GM12875 (cell line): Measurements from ENCODE around the gene ECSCR.

Experiments
- H3K4me3 ChIP-seq: one replicate; pipeline ENCODE4 v1.5.1; 2011; ENCODE audit warnings: low read depth, low read length, control low read depth
- TF ChIP-seq, protein P1 (sequence below): IDR thresholded peaks from 2 replicates; pipeline ENCODE4 v1.5.1; 2011; ENCODE audit warnings: low read depth, mild to moderate bottlenecking, control low read depth, inconsistent platforms, low read length, moderate library complexity, borderline replicate concordance; ENCODE audit not compliant: insufficient read depth

ECSCR gene

DNA sequence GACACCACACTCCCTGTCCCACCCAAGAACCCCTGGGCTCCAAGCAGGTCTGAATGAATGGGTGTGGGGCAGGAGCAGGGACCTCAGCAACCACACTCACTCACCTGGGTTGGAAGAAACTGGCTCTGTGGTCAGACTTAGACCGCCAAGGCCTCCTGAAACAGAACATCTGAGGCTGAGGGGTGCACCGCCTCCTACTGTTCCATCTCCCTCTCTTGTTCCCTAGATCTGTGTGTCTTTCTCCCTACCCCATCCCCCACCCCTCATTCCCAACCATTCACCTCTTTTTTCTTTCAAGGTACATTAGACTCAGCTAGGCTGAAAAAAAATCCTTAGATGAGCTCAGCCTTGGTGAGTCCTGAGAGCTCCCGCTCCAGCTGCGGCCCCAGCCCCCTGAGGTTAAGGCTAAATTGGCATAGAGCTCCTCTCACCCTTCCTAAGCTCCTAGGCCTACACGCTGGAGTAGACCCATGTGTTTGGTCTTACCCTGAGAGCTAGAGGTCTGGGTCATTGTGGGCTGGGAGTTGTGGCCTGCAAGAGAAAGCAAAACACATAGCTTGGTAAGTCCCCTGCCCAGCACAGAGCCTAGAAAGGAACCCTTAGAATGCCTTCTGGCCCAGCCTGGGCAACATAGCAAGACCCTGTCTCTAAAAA, 4.8 kb downstream of the ECSCR start:
- H3K4me3 ChIP-seq, result no peak overlapping the region
- TF ChIP-seq, protein P1, sequence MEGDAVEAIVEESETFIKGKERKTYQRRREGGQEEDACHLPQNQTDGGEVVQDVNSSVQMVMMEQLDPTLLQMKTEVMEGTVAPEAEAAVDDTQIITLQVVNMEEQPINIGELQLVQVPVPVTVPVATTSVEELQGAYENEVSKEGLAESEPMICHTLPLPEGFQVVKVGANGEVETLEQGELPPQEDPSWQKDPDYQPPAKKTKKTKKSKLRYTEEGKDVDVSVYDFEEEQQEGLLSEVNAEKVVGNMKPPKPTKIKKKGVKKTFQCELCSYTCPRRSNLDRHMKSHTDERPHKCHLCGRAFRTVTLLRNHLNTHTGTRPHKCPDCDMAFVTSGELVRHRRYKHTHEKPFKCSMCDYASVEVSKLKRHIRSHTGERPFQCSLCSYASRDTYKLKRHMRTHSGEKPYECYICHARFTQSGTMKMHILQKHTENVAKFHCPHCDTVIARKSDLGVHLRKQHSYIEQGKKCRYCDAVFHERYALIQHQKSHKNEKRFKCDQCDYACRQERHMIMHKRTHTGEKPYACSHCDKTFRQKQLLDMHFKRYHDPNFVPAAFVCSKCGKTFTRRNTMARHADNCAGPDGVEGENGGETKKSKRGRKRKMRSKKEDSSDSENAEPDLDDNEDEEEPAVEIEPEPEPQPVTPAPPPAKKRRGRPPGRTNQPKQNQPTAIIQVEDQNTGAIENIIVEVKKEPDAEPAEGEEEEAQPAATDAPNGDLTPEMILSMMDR, result no peak

DNA sequence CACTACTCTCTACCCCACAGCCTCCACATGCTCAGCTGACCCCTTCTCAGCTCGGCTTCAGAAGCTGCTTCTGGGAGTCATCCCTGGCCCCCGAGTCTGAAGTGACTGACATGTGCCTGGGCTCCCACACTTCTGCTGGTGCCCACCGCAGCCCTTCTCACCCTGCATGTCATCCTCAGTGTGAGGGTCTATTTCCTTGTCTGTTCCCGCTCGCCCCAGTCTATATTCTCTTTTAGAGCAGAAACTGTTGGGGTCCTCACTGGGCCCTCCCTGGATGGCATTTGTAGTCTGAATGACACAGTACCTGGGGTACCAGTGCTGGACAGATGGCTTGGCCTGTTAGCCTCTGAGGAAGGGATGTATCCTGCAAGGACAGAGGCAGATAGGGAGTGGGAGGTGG, 5.3 kb downstream of the ECSCR start:
- no peak overlapping the region for H3K4me3 ChIP-seq
- TF ChIP-seq, protein P1, result no peak

DNA sequence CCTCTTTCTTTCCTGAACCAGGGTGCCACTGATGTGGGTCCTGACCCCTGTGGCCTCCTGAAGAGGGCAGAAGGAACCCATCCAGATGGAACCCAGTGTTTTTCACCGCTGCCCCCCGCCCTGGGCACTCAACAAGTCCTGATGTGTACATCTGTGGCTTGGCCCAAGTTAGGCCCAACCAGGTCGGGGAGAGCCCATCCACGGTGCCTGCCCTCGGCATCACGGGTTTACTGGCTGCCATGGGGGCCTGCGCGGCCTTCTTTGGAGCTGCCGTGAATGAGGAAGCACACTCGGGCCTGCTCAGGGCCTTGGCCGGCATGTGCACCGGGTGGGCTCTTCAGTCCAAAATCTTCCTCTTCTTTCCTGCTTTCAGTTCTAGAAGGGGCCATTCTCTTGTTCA, 5.8 kb downstream of the ECSCR start:
- H3K4me3 ChIP-seq, result no peak overlapping the region

DNA sequence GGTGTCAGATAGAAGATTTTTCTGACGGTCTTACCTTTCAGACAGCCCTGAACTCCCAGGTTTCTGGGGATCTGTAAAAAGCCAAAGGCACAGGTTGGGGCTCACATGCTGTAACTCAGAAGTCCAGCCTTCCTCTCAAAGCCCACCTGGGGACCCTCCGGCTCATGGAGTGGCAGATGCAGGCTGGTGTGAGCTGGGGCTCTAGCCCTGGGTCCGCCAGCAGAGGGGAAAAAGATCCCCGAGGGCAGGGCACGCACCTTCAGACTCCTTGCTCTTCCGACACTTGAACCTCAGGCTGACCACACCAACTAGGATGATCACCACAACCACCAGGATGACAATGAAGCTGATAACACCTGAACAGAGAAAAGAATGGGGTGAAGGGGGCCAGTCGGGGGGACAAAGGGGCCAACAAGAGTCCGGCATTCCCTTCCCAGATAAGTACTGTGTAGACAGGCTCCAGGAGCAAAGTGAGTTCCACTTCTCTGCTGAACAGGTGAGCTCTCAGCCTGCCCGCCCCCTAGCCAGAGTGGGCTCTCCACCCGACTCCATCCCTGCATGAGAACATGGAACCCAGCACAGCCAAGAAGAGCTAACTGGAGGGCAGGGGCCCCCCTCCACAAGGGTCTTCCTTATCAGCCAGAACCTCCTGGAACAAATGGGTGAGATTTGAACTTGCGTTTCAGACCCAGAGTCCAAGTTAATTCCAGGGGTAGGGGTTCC, 7.8 kb downstream of the ECSCR start:
- TF ChIP-seq, protein P1, result no peak
- H3K4me3 ChIP-seq, result no peak overlapping the region

More for the DNA sequence above, 5.8 kb downstream of the ECSCR start:
- TF ChIP-seq, protein P1, result no peak

DNA sequence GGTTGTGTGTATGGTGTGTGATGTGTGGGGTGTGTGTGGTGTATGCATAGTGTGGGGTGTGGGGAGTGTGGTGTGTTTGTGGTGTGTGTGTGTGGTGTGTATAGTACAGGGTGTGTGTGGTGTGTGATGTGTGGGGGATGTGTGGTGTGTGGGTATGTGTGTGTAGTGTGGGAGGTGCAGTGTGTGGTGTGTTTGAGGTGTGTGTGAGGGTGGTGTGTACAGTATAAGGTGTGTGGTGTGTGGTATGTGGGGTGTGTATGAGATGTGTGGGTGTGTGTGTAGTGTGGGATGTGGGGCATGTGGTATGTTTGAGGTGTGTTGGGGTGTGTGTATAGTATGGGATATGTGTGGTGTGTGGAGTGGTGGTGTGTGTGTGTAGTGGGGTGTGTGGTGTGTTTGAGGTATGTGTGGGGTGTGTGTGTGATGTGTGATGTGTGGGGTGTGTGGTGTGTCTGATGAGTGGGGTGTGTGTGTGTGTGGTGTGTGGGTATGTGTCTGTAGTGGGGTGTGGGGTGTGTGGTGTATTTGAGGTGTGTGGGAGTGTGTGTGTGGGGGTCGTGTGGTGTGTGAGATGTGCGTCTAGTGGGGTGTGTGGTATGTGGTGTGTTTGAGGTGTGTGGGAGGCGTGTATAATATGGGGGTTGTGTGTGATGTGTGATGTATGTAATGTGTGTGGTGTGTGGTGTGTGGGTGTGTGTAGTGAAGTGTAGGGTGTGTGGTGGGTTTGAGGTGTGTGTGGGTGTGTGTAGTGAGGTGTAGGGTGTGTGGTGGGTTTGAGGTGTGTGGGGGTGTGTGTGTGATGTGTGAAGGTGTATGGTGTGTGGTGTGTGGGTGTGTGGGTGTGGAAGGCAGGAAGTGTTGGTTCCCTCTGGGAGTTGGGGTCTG, 8.6 kb downstream of the ECSCR start:
- TF ChIP-seq, protein P1, result no peak

DNA sequence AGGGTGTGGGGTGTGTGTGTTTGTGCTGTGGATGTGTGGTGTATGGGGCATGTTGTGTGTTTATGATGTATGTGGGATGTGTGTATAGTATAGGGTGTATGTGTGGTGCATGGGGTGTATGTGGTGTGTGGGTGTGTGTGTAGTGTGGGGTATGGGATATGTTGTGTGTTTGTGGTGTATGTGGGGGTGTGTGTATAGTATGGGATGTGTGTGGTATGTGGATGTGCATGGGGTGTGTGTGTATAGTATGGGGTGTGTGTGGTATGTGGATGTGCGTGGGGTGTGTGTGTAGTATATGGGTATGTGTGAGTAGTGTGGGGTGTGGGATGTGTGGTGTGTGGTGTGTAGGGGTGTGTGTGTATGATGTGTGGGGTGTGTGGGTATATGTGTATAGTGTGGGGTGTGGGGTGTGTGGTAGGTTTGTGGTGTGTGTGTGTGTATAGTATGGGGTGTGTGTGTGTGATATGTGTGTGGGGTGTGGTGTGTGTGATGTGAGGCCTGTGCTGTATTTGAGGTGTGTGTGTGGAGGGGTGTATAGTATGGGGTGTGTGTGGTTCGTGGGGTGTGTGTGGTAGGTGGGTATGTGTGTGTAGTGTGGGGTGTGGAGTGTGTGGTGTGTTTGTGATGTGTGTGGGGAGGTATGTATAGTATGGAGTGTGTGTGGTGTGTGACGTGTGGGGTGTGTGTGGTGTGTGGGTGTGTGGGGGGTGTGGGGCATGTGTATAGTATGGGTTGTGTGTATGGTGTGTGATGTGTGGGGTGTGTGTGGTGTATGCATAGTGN, 10.5 kb downstream of the ECSCR start:
- no peak overlapping the region for H3K4me3 ChIP-seq

More for the DNA sequence above, 8.6 kb downstream of the ECSCR start:
- H3K4me3 ChIP-seq, result no peak overlapping the region

More for the DNA sequence above, 10.5 kb downstream of the ECSCR start:
- TF ChIP-seq, protein P1, result no peak
